ENCODE measurements around the gene WFDC9. TPM values are rescaled to one million over a fixed set of nuclear protein-coding genes. Genes with fewer than 3 reads are reported as not detected.
"Not testable (repeated sequence)": the region's sequence is repeated elsewhere in the genome, so short reads cannot be mapped to it uniquely, and the experiment has no call there.

WFDC9 gene
- total RNA-seq, result not detected

- Histone ChIP-seq H3K4me1 (ENCODE audit: control insufficient read depth in 3 of 3, insufficient read depth in 3 of 3, low read length in 3 of 3) (no peaks in the 10 kb centered on the region), H3K9ac (ENCODE audit: low read depth in 1 of 3, low read length in 3 of 3) (no peak within 1 kb of the TSS), H3K36me3 (ENCODE audit: control insufficient read depth in 3 of 3, insufficient read depth in 3 of 3, low read length in 3 of 3) (no peaks in the 10 kb centered on the region), H3K4me3 (ENCODE audit: low read length in 3 of 3) (no peak within 1 kb of the TSS), H3K27me3 (ENCODE audit: control insufficient read depth in 3 of 3, insufficient read depth in 3 of 3, low read length in 3 of 3) (peaks cover 0 to 9% (median 0%) of the 10 kb centered on the region in 3 donors), H3K27ac (ENCODE audit: low read depth, low read length) (no peak within 1 kb of the TSS), H3K9me3 (ENCODE audit: control insufficient read depth in 3 of 3, low read length in 3 of 3) (no peaks in the 10 kb centered on the region)
Observed at GRCh38 chr20:45631184-45631583, at the start of gene WFDC9. Gene WFDC9, minus strand, starts transcription at chr20:45631284. Its CDS starts 21,103 bp downstream, at chr20:45610181.

- H3K36me3 ChIP-seq (ENCODE audit: control insufficient read depth in 3 of 3, insufficient read depth in 3 of 3, low read length in 3 of 3), result no peaks in the 10 kb centered on the region
- no peak overlapping the region for H3K4me3 ChIP-seq (ENCODE audit: low read length in 3 of 3)
- H3K27me3 ChIP-seq (ENCODE audit: control insufficient read depth in 3 of 3, insufficient read depth in 3 of 3, low read length in 3 of 3), result peaks cover 0 to 3% (median 0%) of the 10 kb centered on the region in 3 donors
- no peak overlapping the region for H3K9ac ChIP-seq (ENCODE audit: low read depth in 1 of 3, low read length in 3 of 3)
- H3K27ac ChIP-seq (ENCODE audit: low read depth, low read length), result no peak overlapping the region
- peaks cover 7 to 18% (median 14%) of the 10 kb centered on the region in 3 donors for H3K9me3 ChIP-seq (ENCODE audit: control insufficient read depth in 3 of 3, low read length in 3 of 3)
- H3K4me1 ChIP-seq (ENCODE audit: control insufficient read depth in 3 of 3, insufficient read depth in 3 of 3, low read length in 3 of 3), result no peaks in the 10 kb centered on the region
Observed at GRCh38 chr20:45679650-45680049, 48.6 kb upstream of the WFDC9 start.

GRCh38 chr20:45672765-45673164, 41.7 kb upstream of the WFDC9 start:
- Histone ChIP-seq H3K9me3 (ENCODE audit: control insufficient read depth in 3 of 3, low read length in 3 of 3) (peaks cover 0 to 4% (median 4%) of the 10 kb centered on the region in 3 donors), H3K27ac (ENCODE audit: low read depth, low read length) (no peak overlapping the region)

GRCh38 chr20:45670139-45670538, 39.1 kb upstream of the WFDC9 start, which contains the start of gene WFDC11:
Gene WFDC11, minus strand, starts transcription at chr20:45670239. Its CDS starts 19,639 bp downstream, at chr20:45650600.
- Histone ChIP-seq H3K9me3 (ENCODE audit: control insufficient read depth in 3 of 3, low read length in 3 of 3) (peaks cover 0 to 4% (median 4%) of the 10 kb centered on the region in 3 donors), H3K27ac (ENCODE audit: low read depth, low read length) (no peak within 1 kb of the TSS), H3K36me3 (ENCODE audit: control insufficient read depth in 3 of 3, insufficient read depth in 3 of 3, low read length in 3 of 3) (no peaks in the 10 kb centered on the region), H3K4me3 (ENCODE audit: low read length in 3 of 3) (no peak within 1 kb of the TSS), H3K27me3 (ENCODE audit: control insufficient read depth in 3 of 3, insufficient read depth in 3 of 3, low read length in 3 of 3) (no peaks in the 10 kb centered on the region), H3K9ac (ENCODE audit: low read depth in 1 of 3, low read length in 3 of 3) (no peak within 1 kb of the TSS), H3K4me1 (ENCODE audit: control insufficient read depth in 3 of 3, insufficient read depth in 3 of 3, low read length in 3 of 3) (no peaks in the 10 kb centered on the region)

More at GRCh38 chr20:45672765-45673164, 41.7 kb upstream of the WFDC9 start:
- Histone ChIP-seq H3K36me3 (ENCODE audit: control insufficient read depth in 3 of 3, insufficient read depth in 3 of 3, low read length in 3 of 3) (no peaks in the 10 kb centered on the region), H3K4me3 (ENCODE audit: low read length in 3 of 3) (no peak overlapping the region), H3K27me3 (ENCODE audit: control insufficient read depth in 3 of 3, insufficient read depth in 3 of 3, low read length in 3 of 3) (no peaks in the 10 kb centered on the region), H3K9ac (ENCODE audit: low read depth in 1 of 3, low read length in 3 of 3) (no peak overlapping the region), H3K4me1 (ENCODE audit: control insufficient read depth in 3 of 3, insufficient read depth in 3 of 3, low read length in 3 of 3) (no peaks in the 10 kb centered on the region)

- not testable (repeated sequence) for H3K9me3 ChIP-seq (ENCODE audit: control insufficient read depth in 3 of 3, low read length in 3 of 3); H3K4me3 ChIP-seq (ENCODE audit: low read length in 3 of 3); H3K4me1 ChIP-seq (ENCODE audit: control insufficient read depth in 3 of 3, insufficient read depth in 3 of 3, low read length in 3 of 3); H3K9ac ChIP-seq (ENCODE audit: low read depth in 1 of 3, low read length in 3 of 3); H3K36me3 ChIP-seq (ENCODE audit: control insufficient read depth in 3 of 3, insufficient read depth in 3 of 3, low read length in 3 of 3); H3K27ac ChIP-seq (ENCODE audit: low read depth, low read length); H3K27me3 ChIP-seq (ENCODE audit: control insufficient read depth in 3 of 3, insufficient read depth in 3 of 3, low read length in 3 of 3)
Observed at GRCh38 chr20:45657038-45657437, 26.0 kb upstream of the WFDC9 start.

GRCh38 chr20:45651726-45652125, 20.6 kb upstream of the WFDC9 start:
- not testable (repeated sequence) for H3K36me3 ChIP-seq (ENCODE audit: control insufficient read depth in 3 of 3, insufficient read depth in 3 of 3, low read length in 3 of 3); H3K27ac ChIP-seq (ENCODE audit: low read depth, low read length); H3K4me3 ChIP-seq (ENCODE audit: low read length in 3 of 3); H3K9ac ChIP-seq (ENCODE audit: low read depth in 1 of 3, low read length in 3 of 3); H3K27me3 ChIP-seq (ENCODE audit: control insufficient read depth in 3 of 3, insufficient read depth in 3 of 3, low read length in 3 of 3); H3K9me3 ChIP-seq (ENCODE audit: control insufficient read depth in 3 of 3, low read length in 3 of 3); H3K4me1 ChIP-seq (ENCODE audit: control insufficient read depth in 3 of 3, insufficient read depth in 3 of 3, low read length in 3 of 3)

- no peak overlapping the region for H3K27ac ChIP-seq (ENCODE audit: low read depth, low read length)
- no peaks in the 10 kb centered on the region for H3K4me1 ChIP-seq (ENCODE audit: control insufficient read depth in 3 of 3, insufficient read depth in 3 of 3, low read length in 3 of 3)
- H3K4me3 ChIP-seq (ENCODE audit: low read length in 3 of 3), result no peak overlapping the region
- no peaks in the 10 kb centered on the region for H3K36me3 ChIP-seq (ENCODE audit: control insufficient read depth in 3 of 3, insufficient read depth in 3 of 3, low read length in 3 of 3)
- no peaks in the 10 kb centered on the region for H3K9me3 ChIP-seq (ENCODE audit: control insufficient read depth in 3 of 3, low read length in 3 of 3)
- no peaks in the 10 kb centered on the region for H3K27me3 ChIP-seq (ENCODE audit: control insufficient read depth in 3 of 3, insufficient read depth in 3 of 3, low read length in 3 of 3)
- H3K9ac ChIP-seq (ENCODE audit: low read depth in 1 of 3, low read length in 3 of 3), result no peak overlapping the region
Observed at GRCh38 chr20:45649312-45649863, 18.3 kb upstream of the WFDC9 start.

GRCh38 chr20:45647441-45648050, 16.5 kb upstream of the WFDC9 start:
- Histone ChIP-seq H3K27me3 (ENCODE audit: control insufficient read depth in 3 of 3, insufficient read depth in 3 of 3, low read length in 3 of 3) (no peaks in the 10 kb centered on the region), H3K27ac (ENCODE audit: low read depth, low read length) (no peak overlapping the region), H3K9ac (ENCODE audit: low read depth in 1 of 3, low read length in 3 of 3) (no peak overlapping the region), H3K9me3 (ENCODE audit: control insufficient read depth in 3 of 3, low read length in 3 of 3) (no peaks in the 10 kb centered on the region), H3K36me3 (ENCODE audit: control insufficient read depth in 3 of 3, insufficient read depth in 3 of 3, low read length in 3 of 3) (no peaks in the 10 kb centered on the region), H3K4me3 (ENCODE audit: low read length in 3 of 3) (no peak overlapping the region), H3K4me1 (ENCODE audit: control insufficient read depth in 3 of 3, insufficient read depth in 3 of 3, low read length in 3 of 3) (no peaks in the 10 kb centered on the region)

GRCh38 chr20:45646875-45647274, 15.8 kb upstream of the WFDC9 start:
- H3K36me3 ChIP-seq (ENCODE audit: control insufficient read depth in 3 of 3, insufficient read depth in 3 of 3, low read length in 3 of 3), result no peaks in the 10 kb centered on the region
- H3K4me1 ChIP-seq (ENCODE audit: control insufficient read depth in 3 of 3, insufficient read depth in 3 of 3, low read length in 3 of 3), result no peaks in the 10 kb centered on the region
- H3K27ac ChIP-seq (ENCODE audit: low read depth, low read length), result no peak overlapping the region
- no peaks in the 10 kb centered on the region for H3K9me3 ChIP-seq (ENCODE audit: control insufficient read depth in 3 of 3, low read length in 3 of 3)
- no peak overlapping the region for H3K9ac ChIP-seq (ENCODE audit: low read depth in 1 of 3, low read length in 3 of 3)
- no peaks in the 10 kb centered on the region for H3K27me3 ChIP-seq (ENCODE audit: control insufficient read depth in 3 of 3, insufficient read depth in 3 of 3, low read length in 3 of 3)
- H3K4me3 ChIP-seq (ENCODE audit: low read length in 3 of 3), result no peak overlapping the region

GRCh38 chr20:45645869-45646268, 14.8 kb upstream of the WFDC9 start:
- H3K36me3 ChIP-seq (ENCODE audit: control insufficient read depth in 3 of 3, insufficient read depth in 3 of 3, low read length in 3 of 3); H3K27ac ChIP-seq (ENCODE audit: low read depth, low read length); H3K9ac ChIP-seq (ENCODE audit: low read depth in 1 of 3, low read length in 3 of 3); H3K4me3 ChIP-seq (ENCODE audit: low read length in 3 of 3); H3K9me3 ChIP-seq (ENCODE audit: control insufficient read depth in 3 of 3, low read length in 3 of 3); H3K4me1 ChIP-seq (ENCODE audit: control insufficient read depth in 3 of 3, insufficient read depth in 3 of 3, low read length in 3 of 3); H3K27me3 ChIP-seq (ENCODE audit: control insufficient read depth in 3 of 3, insufficient read depth in 3 of 3, low read length in 3 of 3): not testable (repeated sequence)
